Panc1 (cell line): Measurements from ENCODE around the gene PHKG2. TPM values are rescaled to one million over a fixed set of nuclear protein-coding genes. Genes with fewer than 3 reads are reported as not detected.

ENCODE experiments used
- ATAC-seq: fragments of 200-7000 bp; cut with Tn5 transposase; 2 replicates; pipeline ENCODE4 v1.9.1; 2020; ENCODE audit warnings: mild to moderate bottlenecking, moderate library complexity
- BruUV-seq: library from RNA; stranded (reverse); fragments of 400-500 nt; replicated peaks from 2 replicates; lab custom pipeline; 2021; lab: Mats Ljungman, UMichigan
- CTCF ChIA-PET: fragments of 300-600 bp; sonication (Branson Sonifier 250); formaldehyde crosslinking; loops from one replicate; lab custom pipeline; 2022; ENCODE audit warnings: antibody characterized with exemption; lab: Charles Lee
- POLR2A ChIA-PET: fragments of 300-600 bp; sonication (Branson Sonifier 250); formaldehyde crosslinking; loops from one replicate; lab custom pipeline; 2022; ENCODE audit warnings: antibody characterized with exemption; lab: Charles Lee
- DNase-seq: peaks from one replicate; pipeline ENCODE4 v3.0.0-alpha.2; 2010; ENCODE audit warnings: low read depth, low spot score
- H3K27ac ChIP-seq: 2 replicates; pipeline ENCODE4 v1.5.1; 2011; ENCODE audit warnings: mild to moderate bottlenecking, low read length, inconsistent platforms
- H3K27me3 ChIP-seq: fragments of 200-500 bp; sonication (Bioruptor generic); 2 replicates; pipeline ENCODE4 v1.6.0; 2014; ENCODE audit warnings: low read length, inconsistent platforms; ENCODE audit not compliant: control insufficient read depth, insufficient read depth
- H3K36me3 ChIP-seq: fragments of 200-500 bp; sonication (Bioruptor generic); 2 replicates; pipeline ENCODE4 v1.5.1; 2014; ENCODE audit warnings: inconsistent platforms, mild to moderate bottlenecking, low read length, moderate library complexity; ENCODE audit not compliant: control insufficient read depth, insufficient read depth
- H3K4me1 ChIP-seq: 2 replicates; pipeline ENCODE4 v1.5.1; 2011; ENCODE audit warnings: inconsistent platforms, mild to moderate bottlenecking, low read length, moderate library complexity; ENCODE audit not compliant: control insufficient read depth, insufficient read depth
- H3K4me3 ChIP-seq, 2 experiments: 2 replicates each; pipeline ENCODE4 v1.5.1; 2011 to 2012; ENCODE audit warnings: low read depth in 2 of 2, low read length in 2 of 2, mild to moderate bottlenecking in 2 of 2, inconsistent platforms in 1 of 2, moderate library complexity in 1 of 2
- H3K9me3 ChIP-seq: fragments of 200-500 bp; sonication (Bioruptor generic); 2 replicates; pipeline ENCODE4 v1.5.1; 2014; ENCODE audit warnings: low read depth, mild to moderate bottlenecking, inconsistent platforms, low read length, moderate library complexity; ENCODE audit not compliant: control insufficient read depth, insufficient read depth
- POLR2AphosphoS5 ChIP-seq: IDR thresholded peaks from 2 replicates; pipeline ENCODE4 v1.6.1; 2012; ENCODE audit warnings: mild to moderate bottlenecking, low read depth, low read length, moderate library complexity
- SIN3A ChIP-seq: IDR thresholded peaks from 2 replicates; pipeline ENCODE4 v1.6.1; 2012; ENCODE audit warnings: low read depth, mild to moderate bottlenecking, low read length, moderate library complexity, borderline replicate concordance; ENCODE audit not compliant: insufficient read depth
- TCF7L2 ChIP-seq: IDR thresholded peaks from 2 replicates; pipeline ENCODE4 v1.6.1; 2011; ENCODE audit warnings: mild to moderate bottlenecking, low read depth, low read length, inconsistent platforms
- in situ Hi-C: cut with HindIII; loops from 2 replicates; pipeline ENCODE4 v1.10.0; 2016; ENCODE audit warnings: low sequenced_read_pairs, low pct_unique_long_range_greater_than_20kb
- intact Hi-C: fragments of 100-400 bp; cut with micrococcal nuclease; formaldehyde crosslinking; loops from one replicate; pipeline ENCODE4 v1.10.0; 2022; ENCODE audit not compliant: unreplicated experiment
- total RNA-seq: library from RNA; stranded (reverse); gene quantifications from one replicate; pipeline ENCODE4 v1.2.1, GENCODE V29; 2021; ENCODE audit not compliant: unreplicated experiment
- TF ChIP-seq, protein P1 (sequence below): fragments of 450-650 bp; IDR thresholded peaks from 2 replicates; pipeline ENCODE4 v1.5.1; 2017; ENCODE audit warnings: mild to moderate bottlenecking
- TF ChIP-seq, protein P2 (sequence below), 2 experiments: IDR thresholded peaks; 2 replicates each; pipeline ENCODE4 v1.6.1; 2011 to 2012; ENCODE audit warnings: low read depth in 2 of 2, control low read depth in 1 of 2, low read length in 1 of 2, mild to moderate bottlenecking in 1 of 2, moderate library complexity in 1 of 2; ENCODE audit not compliant: insufficient read depth in 1 of 2

PHKG2 gene
- total RNA-seq, 1 experiment from 2014 or later: 43.1 TPM

DNA sequence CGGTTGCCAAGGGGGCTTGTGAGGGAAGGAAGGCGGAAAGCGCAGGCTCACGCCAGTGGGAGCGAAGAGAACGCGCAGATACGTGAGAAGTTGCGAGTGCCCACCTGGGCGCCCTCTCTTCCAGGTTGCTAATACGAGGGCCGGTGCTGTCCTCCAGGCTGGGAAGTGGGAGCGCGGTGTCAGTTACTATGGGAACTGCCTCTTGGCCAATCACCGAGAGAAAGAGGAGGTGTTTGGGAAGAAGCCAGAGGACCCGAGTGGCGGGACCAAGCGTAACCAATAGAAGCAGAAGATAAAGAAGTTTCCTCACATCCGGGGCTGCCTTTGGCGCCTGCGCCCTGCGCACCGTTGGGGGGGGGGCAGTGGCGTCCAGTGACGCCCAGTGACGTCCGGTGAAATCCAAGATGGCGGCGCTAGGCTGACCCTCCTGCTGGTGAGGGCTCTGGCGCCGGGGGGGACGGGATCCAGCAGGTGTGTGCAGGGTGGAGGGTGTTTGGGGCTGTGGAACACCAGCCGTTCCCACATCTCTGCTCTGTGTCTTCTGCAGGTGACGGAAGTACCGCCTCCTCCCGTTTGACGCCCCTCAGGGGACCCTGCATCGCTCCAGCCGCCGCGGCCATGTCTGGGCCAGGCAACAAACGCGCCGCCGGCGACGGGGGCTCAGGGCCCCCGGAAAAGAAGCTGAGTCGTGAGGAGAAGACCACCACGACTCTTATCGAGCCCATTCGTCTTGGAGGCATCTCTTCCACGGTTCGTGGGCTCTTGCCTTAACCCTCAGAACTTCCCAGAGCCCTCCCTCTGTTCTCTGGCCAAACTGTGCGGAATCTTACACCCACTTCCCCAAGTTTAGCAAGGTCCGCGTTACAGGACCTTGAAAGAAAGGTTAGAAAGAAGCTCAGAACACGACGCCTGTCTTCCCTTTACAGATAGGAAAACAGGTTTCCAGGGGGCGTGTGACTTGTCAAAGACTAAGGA lies 14.0 kb downstream of the PHKG2 start, which contains the start of the genes CFAP119 and RNF40:
CFAP119 (minus strand) TSS at position 135 of the 975 bp plus-strand sequence. CDS start 314 bp downstream, outside the sequence.
RNF40 (plus strand) TSS at position 395 of the 975 bp plus-strand sequence; CDS start at position 619, 224 bp downstream.
- ATAC-seq (peak; percentile 96), DNase-seq (peak; percentile 95)
- CTCF ChIA-PET: no interaction called here
- Histone ChIP-seq H3K4me3 (peak within 1 kb of the TSS; percentile 98), H3K27ac (peak within 1 kb of the TSS; percentile 92), H3K9me3 (no peaks in the 10 kb centered on the region), H3K36me3 (peaks cover 22% of the 10 kb centered on the region), H3K4me1 (peaks cover 25% of the 10 kb centered on the region), H3K27me3 (no peaks in the 10 kb centered on the region)
- intact Hi-C loops: no loop called here
- BruUV-seq: TSS peak; percentile 74
- peak; percentile 97 for TF ChIP-seq SIN3A
- peak; percentile 83; the same call in 1 of the 2 replicates for TF ChIP-seq POLR2AphosphoS5
- TF ChIP-seq, protein P1, sequence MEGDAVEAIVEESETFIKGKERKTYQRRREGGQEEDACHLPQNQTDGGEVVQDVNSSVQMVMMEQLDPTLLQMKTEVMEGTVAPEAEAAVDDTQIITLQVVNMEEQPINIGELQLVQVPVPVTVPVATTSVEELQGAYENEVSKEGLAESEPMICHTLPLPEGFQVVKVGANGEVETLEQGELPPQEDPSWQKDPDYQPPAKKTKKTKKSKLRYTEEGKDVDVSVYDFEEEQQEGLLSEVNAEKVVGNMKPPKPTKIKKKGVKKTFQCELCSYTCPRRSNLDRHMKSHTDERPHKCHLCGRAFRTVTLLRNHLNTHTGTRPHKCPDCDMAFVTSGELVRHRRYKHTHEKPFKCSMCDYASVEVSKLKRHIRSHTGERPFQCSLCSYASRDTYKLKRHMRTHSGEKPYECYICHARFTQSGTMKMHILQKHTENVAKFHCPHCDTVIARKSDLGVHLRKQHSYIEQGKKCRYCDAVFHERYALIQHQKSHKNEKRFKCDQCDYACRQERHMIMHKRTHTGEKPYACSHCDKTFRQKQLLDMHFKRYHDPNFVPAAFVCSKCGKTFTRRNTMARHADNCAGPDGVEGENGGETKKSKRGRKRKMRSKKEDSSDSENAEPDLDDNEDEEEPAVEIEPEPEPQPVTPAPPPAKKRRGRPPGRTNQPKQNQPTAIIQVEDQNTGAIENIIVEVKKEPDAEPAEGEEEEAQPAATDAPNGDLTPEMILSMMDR: no peak
- TF ChIP-seq TCF7L2: no peak
- TF ChIP-seq, protein P2, sequence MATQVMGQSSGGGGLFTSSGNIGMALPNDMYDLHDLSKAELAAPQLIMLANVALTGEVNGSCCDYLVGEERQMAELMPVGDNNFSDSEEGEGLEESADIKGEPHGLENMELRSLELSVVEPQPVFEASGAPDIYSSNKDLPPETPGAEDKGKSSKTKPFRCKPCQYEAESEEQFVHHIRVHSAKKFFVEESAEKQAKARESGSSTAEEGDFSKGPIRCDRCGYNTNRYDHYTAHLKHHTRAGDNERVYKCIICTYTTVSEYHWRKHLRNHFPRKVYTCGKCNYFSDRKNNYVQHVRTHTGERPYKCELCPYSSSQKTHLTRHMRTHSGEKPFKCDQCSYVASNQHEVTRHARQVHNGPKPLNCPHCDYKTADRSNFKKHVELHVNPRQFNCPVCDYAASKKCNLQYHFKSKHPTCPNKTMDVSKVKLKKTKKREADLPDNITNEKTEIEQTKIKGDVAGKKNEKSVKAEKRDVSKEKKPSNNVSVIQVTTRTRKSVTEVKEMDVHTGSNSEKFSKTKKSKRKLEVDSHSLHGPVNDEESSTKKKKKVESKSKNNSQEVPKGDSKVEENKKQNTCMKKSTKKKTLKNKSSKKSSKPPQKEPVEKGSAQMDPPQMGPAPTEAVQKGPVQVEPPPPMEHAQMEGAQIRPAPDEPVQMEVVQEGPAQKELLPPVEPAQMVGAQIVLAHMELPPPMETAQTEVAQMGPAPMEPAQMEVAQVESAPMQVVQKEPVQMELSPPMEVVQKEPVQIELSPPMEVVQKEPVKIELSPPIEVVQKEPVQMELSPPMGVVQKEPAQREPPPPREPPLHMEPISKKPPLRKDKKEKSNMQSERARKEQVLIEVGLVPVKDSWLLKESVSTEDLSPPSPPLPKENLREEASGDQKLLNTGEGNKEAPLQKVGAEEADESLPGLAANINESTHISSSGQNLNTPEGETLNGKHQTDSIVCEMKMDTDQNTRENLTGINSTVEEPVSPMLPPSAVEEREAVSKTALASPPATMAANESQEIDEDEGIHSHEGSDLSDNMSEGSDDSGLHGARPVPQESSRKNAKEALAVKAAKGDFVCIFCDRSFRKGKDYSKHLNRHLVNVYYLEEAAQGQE (IDR thresholded peaks at IDR 0.05; ENCODE audit: insufficient read depth in 1 of 2, low read depth in 2 of 2, low read length in 1 of 2): no peak
- POLR2A ChIA-PET: interaction anchor here (0.5 kb wide), 1 partner anchor 45 kb away, joined by 6 read pairs; no protein-coding TSS in a partner anchor
- in situ Hi-C loops: no loop called here

DNA sequence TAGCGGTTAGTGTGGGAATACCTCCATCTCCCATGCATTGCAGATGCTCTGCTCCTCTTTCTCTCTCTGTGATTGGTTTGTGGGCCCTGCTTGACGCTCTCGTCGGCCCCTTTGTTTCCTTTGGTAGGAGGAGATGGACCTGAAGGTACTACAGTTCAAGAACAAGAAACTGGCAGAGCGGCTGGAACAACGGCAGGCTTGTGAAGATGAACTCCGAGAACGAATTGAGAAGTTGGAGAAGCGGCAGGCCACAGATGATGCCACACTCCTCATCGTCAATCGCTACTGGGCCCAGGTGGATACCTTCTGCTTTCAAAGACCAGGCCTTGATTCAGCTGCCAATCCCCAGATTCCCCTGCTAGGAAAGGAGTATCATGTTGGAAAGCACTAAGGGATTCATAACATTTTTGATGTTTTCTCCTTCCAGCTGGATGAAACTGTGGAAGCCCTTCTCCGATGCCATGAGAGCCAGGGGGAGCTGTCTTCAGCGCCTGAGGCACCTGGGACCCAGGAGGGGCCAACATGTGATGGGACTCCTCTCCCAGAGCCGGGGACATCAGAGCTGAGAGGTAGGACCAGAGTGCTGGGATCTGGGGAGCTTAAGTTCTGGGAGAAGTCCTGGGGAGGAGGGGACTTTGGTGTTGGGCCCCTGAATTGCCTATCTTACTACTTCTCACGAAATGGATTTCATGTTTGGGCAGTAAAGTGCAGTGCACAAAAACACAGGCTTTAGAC lies 14.9 kb downstream of the PHKG2 start:
- intact Hi-C loops (no loop called here), in situ Hi-C loops (no loop called here)
- Histone ChIP-seq H3K27me3 (no peaks in the 10 kb centered on the region), H3K27ac (peak overlapping the region; percentile 92), H3K4me3 (peak overlapping the region; percentile 98), H3K4me1 (peaks cover 25% of the 10 kb centered on the region), H3K36me3 (peaks cover 25% of the 10 kb centered on the region), H3K9me3 (no peaks in the 10 kb centered on the region)
- no peak for ATAC-seq
- POLR2A ChIA-PET: interaction anchor here (0.5 kb wide), 1 partner anchor 24 kb away, joined by 5 read pairs; no protein-coding TSS in a partner anchor
- TF ChIP-seq, protein P2 (IDR thresholded peaks at IDR 0.05; ENCODE audit: insufficient read depth in 1 of 2, low read depth in 2 of 2, low read length in 1 of 2): no peak
- TF ChIP-seq POLR2AphosphoS5 (no peak), TCF7L2 (no peak), SIN3A (no peak)
- TF ChIP-seq, protein P1: no peak
- no peak for DNase-seq
- BruUV-seq: no TSS peak
- CTCF ChIA-PET: interaction anchor here (0.6 kb wide), 1 partner anchor 82 kb away, joined by 3 read pairs; no protein-coding TSS in a partner anchor
